ENCODE measurements around the gene FSTL4. TPM values are rescaled to one million over a fixed set of nuclear protein-coding genes. Genes with fewer than 3 reads are reported as not detected.

The FSTL4 gene
- total and polyA plus RNA-seq, 2 experiments from 2014 or later = 1.4 to 2.8 TPM

- Histone ChIP-seq H3K4me2 (no peak overlapping the region), H2AFZ (no peak overlapping the region), H3K36me3 (ENCODE audit: insufficient read depth) (no peaks in the 10 kb centered on the region), H3K9me2 (ENCODE audit: insufficient read depth) (peaks cover 3% of the 10 kb centered on the region; the same call in 1 of the 2 replicates), H3K27ac (ENCODE audit: low read depth) (no peak overlapping the region), H3F3A (replicated peaks; ENCODE audit: low read depth) (no peaks in the 10 kb centered on the region), H3K4me1 (ENCODE audit: insufficient read depth) (no peaks in the 10 kb centered on the region), H3K79me2 (replicated peaks; ENCODE audit: insufficient read depth) (no peaks in the 10 kb centered on the region), H3K4me3 (no peak overlapping the region), H3K27me3 (ENCODE audit: insufficient read depth) (no peaks in the 10 kb centered on the region), H4K20me1 (replicated peaks; ENCODE audit: insufficient read depth) (no peaks in the 10 kb centered on the region)
- H3K4me3 Mint-ChIP-seq = no peak overlapping the region
- DNase-seq (ENCODE audit: low spot score) = no peak
- H3K4me1 Mint-ChIP-seq = no peaks in the 10 kb centered on the region
- TF ChIP-seq POLR2AphosphoS5 (IDR thresholded peaks at IDR 0.05; ENCODE audit: low read depth) = no peak
- TF ChIP-seq EZH2phosphoT487 (IDR thresholded peaks at IDR 0.05; ENCODE audit: unreplicated experiment) = no peak
- TF ChIP-seq ETS1 (IDR thresholded peaks at IDR 0.05) = no peak
- no peak for TF ChIP-seq CREB1 (CRISPR knock-in tag; IDR thresholded peaks at IDR 0.05; ENCODE audit: low read depth)
- no peak for TF ChIP-seq NANOG (IDR thresholded peaks at IDR 0.05; ENCODE audit: borderline replicate concordance)
- TF ChIP-seq JUNB (IDR thresholded peaks at IDR 0.05; ENCODE audit: unreplicated experiment) = no peak
- no peaks in the 10 kb centered on the region for H3K9me3 Mint-ChIP-seq
- no peaks in the 10 kb centered on the region for H3K36me3 Mint-ChIP-seq (ENCODE audit: low read depth)
- no peak for ATAC-seq
- H3K27ac Mint-ChIP-seq = no peak overlapping the region
- no peaks in the 10 kb centered on the region for H3K27me3 Mint-ChIP-seq (ENCODE audit: insufficient read depth, low read depth, poor library complexity)
Measured at GRCh38 chr5:133449181-133449580, 163.2 kb downstream of the FSTL4 start.

GRCh38 chr5:133446440-133446839 lies 165.9 kb downstream of the FSTL4 start:
- no peaks in the 10 kb centered on the region for H3K4me1 ChIP-seq (ENCODE audit: insufficient read depth)
- H2AFZ ChIP-seq = no peak overlapping the region
- no peak overlapping the region for H3K4me3 ChIP-seq
- H3K27ac ChIP-seq (ENCODE audit: low read depth) = no peak overlapping the region
- H3K4me3 Mint-ChIP-seq = no peak overlapping the region
- H3F3A ChIP-seq (replicated peaks; ENCODE audit: low read depth) = no peaks in the 10 kb centered on the region
- no peaks in the 10 kb centered on the region for H3K4me1 Mint-ChIP-seq
- no peaks in the 10 kb centered on the region; the same call in 1 of the 2 replicates for H3K9me2 ChIP-seq (ENCODE audit: insufficient read depth)
- H4K20me1 ChIP-seq (replicated peaks; ENCODE audit: insufficient read depth) = no peaks in the 10 kb centered on the region
- no peaks in the 10 kb centered on the region for H3K9me3 Mint-ChIP-seq
- no peaks in the 10 kb centered on the region for H3K36me3 ChIP-seq (ENCODE audit: insufficient read depth)
- H3K27me3 ChIP-seq (ENCODE audit: insufficient read depth) = no peaks in the 10 kb centered on the region
- H3K36me3 Mint-ChIP-seq (ENCODE audit: low read depth) = no peaks in the 10 kb centered on the region
- no peak overlapping the region for H3K27ac Mint-ChIP-seq
- no peak overlapping the region for H3K4me2 ChIP-seq
- no peaks in the 10 kb centered on the region for H3K79me2 ChIP-seq (replicated peaks; ENCODE audit: insufficient read depth)
- H3K27me3 Mint-ChIP-seq (ENCODE audit: insufficient read depth, low read depth, poor library complexity) = no peaks in the 10 kb centered on the region
- DNase-seq (ENCODE audit: low spot score) = no peak
- peak; percentile 28; the same call in 2 of the 3 replicates for ATAC-seq
- TF ChIP-seq JUNB (IDR thresholded peaks at IDR 0.05; ENCODE audit: unreplicated experiment) (no peak), CTCF (conservative IDR thresholded peaks at IDR 0.05; ENCODE audit: low read depth in 2 of 2) (no peak), CREB1 (CRISPR knock-in tag; IDR thresholded peaks at IDR 0.05; ENCODE audit: low read depth) (no peak), REST (IDR thresholded peaks at IDR 0.05; ENCODE audit: unreplicated experiment) (no peak), EZH2 (IDR thresholded peaks at IDR 0.05; ENCODE audit: low read depth, unreplicated experiment) (no peak), EZH2phosphoT487 (IDR thresholded peaks at IDR 0.05; ENCODE audit: unreplicated experiment) (no peak), ETS1 (IDR thresholded peaks at IDR 0.05) (no peak)
